ENCODE results near the gene EGFL7. TPM values are rescaled to one million over a fixed set of nuclear protein-coding genes. Genes with fewer than 3 reads are reported as not detected.

EGFL7 gene
- total and polyA plus RNA-seq, 2 of the 13 experiments (the other 11 are each of a cell fraction or from before 2014, with no cell fraction given), result 0.20 to 5.1 TPM

- Histone ChIP-seq H3K36me3 (replicated peaks in 1 of 2; ENCODE audit: control insufficient read depth in 1 of 2, insufficient read depth in 2 of 2, low read length in 2 of 2) (no peaks in the 10 kb centered on the region), H3K27ac (ENCODE audit: extremely low read length, insufficient read depth, low read length) (no peak overlapping the region), H3K9ac (ENCODE audit: insufficient read depth, low read depth, low read length) (no peak overlapping the region), H3K4me3 (replicated peaks in 1 of 3; ENCODE audit: insufficient read depth in 1 of 3, low read depth in 2 of 3, low read length in 3 of 3) (no peak overlapping the region), H3K4me1 (ENCODE audit: insufficient read depth, low read length) (peaks cover 55% of the 10 kb centered on the region), H3K27me3 (ENCODE audit: control insufficient read depth in 1 of 2, insufficient read depth in 2 of 2, low read length in 2 of 2) (peaks cover 2 to 24% of the 10 kb centered on the region in 2 experiments; a peak in 4 of 5 replicates), H3K4me2 (ENCODE audit: low read depth, low read length) (no peak overlapping the region), H2AFZ (ENCODE audit: low read length) (no peak overlapping the region), H3K79me2 (ENCODE audit: insufficient read depth, low read length) (no peaks in the 10 kb centered on the region), H3K9me3 (ENCODE audit: low read length) (no peaks in the 10 kb centered on the region), H4K20me1 (ENCODE audit: insufficient read depth, low read length) (no peaks in the 10 kb centered on the region)
- no peak for TF ChIP-seq TARDBP (CRISPR knock-in tag; IDR thresholded peaks at IDR 0.05)
- TF ChIP-seq PCBP2 (optimal IDR thresholded peaks at IDR 0.05; ENCODE audit: low read depth, low read length, poor library complexity, severe bottlenecking), result no peak
- WGBS (ENCODE audit: low lambda C conversion rate), result 72% methylated on average over 6 of the region's 10 CpGs
- CTCF ChIA-PET (ENCODE audit: low intra/inter-chr PET ratio, low total read pairs), result no interaction called here
- no peak for ATAC-seq
- in situ Hi-C loops (cut with HindIII; ENCODE audit: extremely low pct_ligation_motif_present, low pct_unique_long_range_greater_than_20kb) (no loop called here), intact Hi-C loops (cut with micrococcal nuclease; ENCODE audit: unreplicated experiment) (no loop called here)
- DNase-seq (ENCODE audit: low spot score), result no peak
- FAIRE-seq, result no peak
- POLR2A ChIA-PET, result interaction anchor here (0.8 kb wide), 1 partner anchor 47 kb away, joined by 3 read pairs; no protein-coding TSS in a partner anchor
- BruUV-seq (replicated peaks), result no TSS peak
Measured at GRCh38 chr9:136682710-136683109, 20.0 kb downstream of the EGFL7 start.

GRCh38 chr9:136683173-136683745 lies 20.5 kb downstream of the EGFL7 start:
- peaks cover 3 to 30% of the 10 kb centered on the region in 2 experiments for H3K27me3 ChIP-seq (ENCODE audit: control insufficient read depth in 1 of 2, insufficient read depth in 2 of 2, low read length in 2 of 2)
- CTCF ChIA-PET (ENCODE audit: low intra/inter-chr PET ratio, low total read pairs), result no interaction called here
- FAIRE-seq (no peak), DNase-seq (ENCODE audit: low spot score) (no peak), ATAC-seq (no peak)
- intact Hi-C loops (cut with micrococcal nuclease; ENCODE audit: unreplicated experiment) (no loop called here), in situ Hi-C loops (cut with HindIII; ENCODE audit: extremely low pct_ligation_motif_present, low pct_unique_long_range_greater_than_20kb) (no loop called here)
- H3K9ac ChIP-seq (ENCODE audit: insufficient read depth, low read depth, low read length), result no peak overlapping the region
- H3K27ac ChIP-seq (ENCODE audit: extremely low read length, insufficient read depth, low read length), result no peak overlapping the region
- no peaks in the 10 kb centered on the region for H3K36me3 ChIP-seq (replicated peaks in 1 of 2; ENCODE audit: control insufficient read depth in 1 of 2, insufficient read depth in 2 of 2, low read length in 2 of 2)
- no peak overlapping the region for H2AFZ ChIP-seq (ENCODE audit: low read length)
- no TSS peak for BruUV-seq (replicated peaks)
- peaks cover 58% of the 10 kb centered on the region for H3K4me1 ChIP-seq (ENCODE audit: insufficient read depth, low read length)
- H4K20me1 ChIP-seq (ENCODE audit: insufficient read depth, low read length), result no peaks in the 10 kb centered on the region
- no peak overlapping the region for H3K4me3 ChIP-seq (replicated peaks in 1 of 3; ENCODE audit: insufficient read depth in 1 of 3, low read depth in 2 of 3, low read length in 3 of 3)
- no peak overlapping the region for H3K4me2 ChIP-seq (ENCODE audit: low read depth, low read length)
- no peaks in the 10 kb centered on the region for H3K79me2 ChIP-seq (ENCODE audit: insufficient read depth, low read length)
- H3K9me3 ChIP-seq (ENCODE audit: low read length), result no peaks in the 10 kb centered on the region
- POLR2A ChIA-PET, result interaction anchor here (0.8 kb wide), 1 partner anchor 47 kb away, joined by 3 read pairs; no protein-coding TSS in a partner anchor
- 78% methylated on average over 6 of the region's 16 CpGs for WGBS (ENCODE audit: low lambda C conversion rate)
- TF ChIP-seq ZBTB40 (IDR thresholded peaks at IDR 0.05) (no peak), ZBTB40 (CRISPR knock-in tag; IDR thresholded peaks at IDR 0.05) (no peak), POLR2A (IDR thresholded peaks at IDR 0.05; ENCODE audit: insufficient read depth in 1 of 2, low read depth in 2 of 2, low read length in 2 of 2) (no peak), MYPOP (CRISPR knock-in tag; IDR thresholded peaks at IDR 0.05) (no peak)

Data from HepG2 (cell line).